HCT116 (cell line): ENCODE data around the gene RTL1. TPM values are rescaled to one million over a fixed set of nuclear protein-coding genes. Genes with fewer than 3 reads are reported as not detected.
A peak's percentile ranks its signal among the peaks of the same experiment; 100 is the strongest.

Source experiments
- ATAC-seq: fragments of 200-7000 bp; cut with Tn5 transposase; 2 replicates; pipeline ENCODE4 v1.9.1; 2020; ENCODE audit warnings: mild to moderate bottlenecking, moderate library complexity
- BruUV-seq: library from RNA; stranded (reverse); fragments of 400-500 nt; replicated peaks from 2 replicates; lab custom pipeline; 2021; lab: Mats Ljungman, UMichigan
- CTCF ChIA-PET: fragments of 300-600 bp; sonication (Branson Sonifier 250); formaldehyde crosslinking; loops from one replicate; lab custom pipeline; 2021; ENCODE audit warnings: antibody characterized with exemption; lab: Charles Lee
- POLR2A ChIA-PET: fragments of 300-600, 350-600 bp; sonication (Branson Sonifier 250); formaldehyde crosslinking; loops from one replicate; lab custom pipeline; 2021; ENCODE audit warnings: antibody characterized with exemption; lab: Charles Lee
- RAD21 ChIA-PET, 2 experiments: fragments of 300-600 bp; sonication (Branson Sonifier 250); formaldehyde crosslinking; loops; one replicate each; lab custom pipeline; 2023; ENCODE audit warnings: low total read pairs in 2 of 2; ENCODE audit not compliant: uncharacterized antibody in 2 of 2, unreplicated experiment in 2 of 2, low non-redundant PET in 1 of 2; lab: Charles Lee
- DNase-seq: peaks from one replicate; pipeline ENCODE4 v3.0.0-alpha.2; 2010; ENCODE audit warnings: low read depth, low spot score
- H2AFZ ChIP-seq: fragments of 200-600 bp; shearing (Covaris generic), sonication (generic); 2 replicates; pipeline ENCODE4 v1.6.1; 2017; ENCODE audit warnings: low read depth, mixed run types, mixed read lengths, antibody characterized with exemption, low read length; ENCODE audit not compliant: poor library complexity, severe bottlenecking
- H3K27ac ChIP-seq: 2 replicates; pipeline ENCODE4 v1.5.1; 2012; ENCODE audit warnings: low read depth, low read length
- H3K27me3 ChIP-seq: fragments of 200-600 bp; sonication (generic); 2 replicates; pipeline ENCODE4 v1.6.1; 2016; ENCODE audit warnings: mixed run types, low read length, mixed read lengths; ENCODE audit not compliant: insufficient read depth
- H3K36me3 ChIP-seq, 2 experiments: fragments of 200-500 bp in 1 of 2; fragments of 200-600 bp in 1 of 2; sonication (Bioruptor generic) in 1 of 2; sonication (generic) in 1 of 2; 2 replicates each; pipeline versions ENCODE4 v1.5.1 to v1.6.1; 2014 to 2016; ENCODE audit warnings: low read length in 2 of 2, inconsistent platforms in 1 of 2, mixed read lengths in 1 of 2, mixed run types in 1 of 2; ENCODE audit not compliant: insufficient read depth in 2 of 2, control insufficient read depth in 1 of 2
- H3K4me1 ChIP-seq, 2 experiments: fragments of 200-600 bp in 1 of 2; sonication (generic) in 1 of 2; 2 replicates each; pipeline versions ENCODE4 v1.5.1 to v1.6.1; 2012 to 2017; ENCODE audit warnings: low read length in 2 of 2, inconsistent platforms in 1 of 2, mild to moderate bottlenecking in 1 of 2, mixed read lengths in 1 of 2, mixed run types in 1 of 2, moderate library complexity in 1 of 2; ENCODE audit not compliant: insufficient read depth in 2 of 2, control insufficient read depth in 1 of 2
- H3K4me2 ChIP-seq: fragments of 200-600 bp; sonication (generic); 2 replicates; pipeline ENCODE4 v1.6.1; 2017; ENCODE audit warnings: mixed run types, low read length, mixed read lengths
- H3K4me3 ChIP-seq, 2 experiments: fragments of 200-600 bp in 1 of 2; sonication (generic) in 1 of 2; replicated peaks in 1 of 2; 2 replicates each; pipeline ENCODE4 v1.5.1; 2011 to 2016; ENCODE audit warnings: low read length in 2 of 2, control low read depth in 1 of 2, low read depth in 1 of 2, mild to moderate bottlenecking in 1 of 2, mixed read lengths in 1 of 2, mixed run types in 1 of 2
- H3K79me2 ChIP-seq: fragments of 200-600 bp; sonication (generic); 2 replicates; pipeline ENCODE4 v1.6.1; 2017; ENCODE audit warnings: mild to moderate bottlenecking, mixed run types, low read length, moderate library complexity, mixed read lengths; ENCODE audit not compliant: insufficient read depth
- H3K9ac ChIP-seq: fragments of 200-600 bp; sonication (generic); 2 replicates; pipeline ENCODE4 v1.6.1; 2016; ENCODE audit warnings: low read length, mixed read lengths
- H3K9me2 ChIP-seq: fragments of 200-600 bp; sonication (generic), shearing (Covaris generic); 2 replicates; pipeline ENCODE4 v1.6.1; 2017; ENCODE audit warnings: mixed run types, mild to moderate bottlenecking, moderate library complexity; ENCODE audit not compliant: insufficient read depth
- H3K9me3 ChIP-seq, 2 experiments: fragments of 200-500 bp in 1 of 2; fragments of 200-600 bp in 1 of 2; sonication (Bioruptor generic) in 1 of 2; sonication (generic) in 1 of 2; 2 replicates each; pipeline ENCODE4 v1.6.1; 2014 to 2017; ENCODE audit warnings: low read length in 2 of 2, mixed read lengths in 2 of 2, inconsistent platforms in 1 of 2, low read depth in 1 of 2, mild to moderate bottlenecking in 1 of 2, mixed run types in 1 of 2, moderate library complexity in 1 of 2; ENCODE audit not compliant: control insufficient read depth in 1 of 2, insufficient read depth in 1 of 2
- H4K20me1 ChIP-seq: fragments of 200-600 bp; sonication (generic), shearing (Covaris generic); 2 replicates; pipeline ENCODE4 v1.6.1; 2017; ENCODE audit warnings: mixed run types, mild to moderate bottlenecking, moderate library complexity; ENCODE audit not compliant: insufficient read depth
- CBX3 ChIP-seq: IDR thresholded peaks from 2 replicates; pipeline ENCODE4 v1.6.1; 2012; ENCODE audit warnings: low read depth
- CEBPB ChIP-seq: IDR thresholded peaks from 2 replicates; pipeline ENCODE4 v1.6.1; 2012; ENCODE audit warnings: low read depth
- CTCF ChIP-seq, 3 experiments: fragments of 200-600 bp in 1 of 3; sonication (generic) in 1 of 3; IDR thresholded peaks in 2 of 3; conservative IDR thresholded peaks in 1 of 3; 2 replicates each; pipeline ENCODE4 v1.5.1; 2012 to 2017; ENCODE audit warnings: low read depth in 2 of 3, low read length in 2 of 3, antibody characterized with exemption in 1 of 3, borderline replicate concordance in 1 of 3, control low read depth in 1 of 3, mild to moderate bottlenecking in 1 of 3, mixed read lengths in 1 of 3, mixed run types in 1 of 3, moderate library complexity in 1 of 3; ENCODE audit not compliant: insufficient read depth in 1 of 3
- EGR1 ChIP-seq: IDR thresholded peaks from 2 replicates; pipeline ENCODE4 v1.6.1; 2012; ENCODE audit warnings: low read depth
- ELF1 ChIP-seq: IDR thresholded peaks from 2 replicates; pipeline ENCODE4 v1.6.1; 2012; ENCODE audit warnings: low read depth, borderline replicate concordance
- EZH2 ChIP-seq: fragments of 200-600 bp; sonication (generic); IDR thresholded peaks from 2 replicates; pipeline ENCODE4 v1.6.1; 2017; ENCODE audit warnings: antibody characterized with exemption, mixed run types
- EZH2phosphoT487 ChIP-seq: fragments of 200-600 bp; IDR thresholded peaks from 2 replicates; pipeline ENCODE4 v1.6.1; 2018; ENCODE audit warnings: antibody characterized with exemption, borderline replicate concordance
- FOSL1 ChIP-seq: IDR thresholded peaks from 2 replicates; pipeline ENCODE4 v1.6.1; 2012; ENCODE audit warnings: low read depth
- JUND ChIP-seq: IDR thresholded peaks from 2 replicates; pipeline ENCODE4 v1.6.1; 2012
- RAD21 ChIP-seq: IDR thresholded peaks from 2 replicates; pipeline ENCODE4 v1.6.1; 2012; ENCODE audit warnings: low read depth, mild to moderate bottlenecking
- REST ChIP-seq: IDR thresholded peaks from 2 replicates; pipeline ENCODE4 v1.6.1; 2012; ENCODE audit warnings: low read depth
- SP1 ChIP-seq: IDR thresholded peaks from 2 replicates; pipeline ENCODE4 v1.6.1; 2012; ENCODE audit warnings: low read depth
- SRF ChIP-seq: IDR thresholded peaks from 2 replicates; pipeline ENCODE4 v1.6.1; 2012; ENCODE audit warnings: low read depth
- TCF7L2 ChIP-seq: IDR thresholded peaks from 2 replicates; pipeline ENCODE4 v1.7.0; 2011; ENCODE audit warnings: borderline replicate concordance, inconsistent platforms; ENCODE audit not compliant: insufficient read depth, insufficient read length; ENCODE audit errors: extremely low read depth
- ZNF274 ChIP-seq: fragments of 200-500 bp; sonication (Bioruptor generic); IDR thresholded peaks from 2 replicates; pipeline ENCODE4 v1.6.1; 2014; ENCODE audit warnings: mild to moderate bottlenecking, low read depth, low read length, inconsistent platforms
- intact Hi-C: fragments of 100-400 bp; cut with micrococcal nuclease; formaldehyde crosslinking; loops from 2 replicates; pipeline ENCODE4 v1.10.0; 2022
- total RNA-seq: library from RNA; stranded (reverse); gene quantifications from one replicate; pipeline ENCODE4 v1.2.1, GENCODE V29; 2021; ENCODE audit not compliant: unreplicated experiment
- TF ChIP-seq, protein P1 (sequence below): IDR thresholded peaks from 2 replicates; pipeline ENCODE4 v1.6.1; 2011; ENCODE audit warnings: mild to moderate bottlenecking, low read length, moderate library complexity; ENCODE audit not compliant: insufficient replicate concordance; ENCODE audit errors: extremely low read depth

RTL1 gene
- total RNA-seq, 1 experiment from 2014 or later = not detected

DNA sequence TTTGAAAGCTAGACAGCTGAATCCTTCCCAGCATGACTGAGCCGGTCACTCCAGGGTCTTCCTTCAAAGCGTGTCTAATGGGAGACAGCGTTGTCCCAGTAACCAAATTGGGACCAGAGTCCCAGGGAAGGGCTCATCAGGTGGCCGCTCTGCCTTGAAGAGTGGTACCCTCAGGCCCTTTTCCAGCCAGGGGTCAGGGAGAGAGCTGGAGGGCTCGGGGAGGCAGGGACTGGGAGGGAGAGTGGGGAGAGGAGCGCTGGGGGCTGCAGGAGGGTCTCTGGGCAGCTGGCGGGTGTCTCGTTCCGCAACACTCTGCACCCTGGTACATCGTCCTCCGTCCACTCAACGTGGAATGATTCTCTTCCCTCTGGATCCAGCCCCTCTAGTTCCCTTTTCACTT lies 1.6 kb upstream of the RTL1 start (continued):
- TF ChIP-seq, protein P1, sequence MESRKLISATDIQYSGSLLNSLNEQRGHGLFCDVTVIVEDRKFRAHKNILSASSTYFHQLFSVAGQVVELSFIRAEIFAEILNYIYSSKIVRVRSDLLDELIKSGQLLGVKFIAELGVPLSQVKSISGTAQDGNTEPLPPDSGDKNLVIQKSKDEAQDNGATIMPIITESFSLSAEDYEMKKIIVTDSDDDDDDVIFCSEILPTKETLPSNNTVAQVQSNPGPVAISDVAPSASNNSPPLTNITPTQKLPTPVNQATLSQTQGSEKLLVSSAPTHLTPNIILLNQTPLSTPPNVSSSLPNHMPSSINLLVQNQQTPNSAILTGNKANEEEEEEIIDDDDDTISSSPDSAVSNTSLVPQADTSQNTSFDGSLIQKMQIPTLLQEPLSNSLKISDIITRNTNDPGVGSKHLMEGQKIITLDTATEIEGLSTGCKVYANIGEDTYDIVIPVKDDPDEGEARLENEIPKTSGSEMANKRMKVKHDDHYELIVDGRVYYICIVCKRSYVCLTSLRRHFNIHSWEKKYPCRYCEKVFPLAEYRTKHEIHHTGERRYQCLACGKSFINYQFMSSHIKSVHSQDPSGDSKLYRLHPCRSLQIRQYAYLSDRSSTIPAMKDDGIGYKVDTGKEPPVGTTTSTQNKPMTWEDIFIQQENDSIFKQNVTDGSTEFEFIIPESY = no peak
- TF ChIP-seq TCF7L2 = no peak
- no peak for TF ChIP-seq ZNF274
- no peak for TF ChIP-seq SRF

DNA sequence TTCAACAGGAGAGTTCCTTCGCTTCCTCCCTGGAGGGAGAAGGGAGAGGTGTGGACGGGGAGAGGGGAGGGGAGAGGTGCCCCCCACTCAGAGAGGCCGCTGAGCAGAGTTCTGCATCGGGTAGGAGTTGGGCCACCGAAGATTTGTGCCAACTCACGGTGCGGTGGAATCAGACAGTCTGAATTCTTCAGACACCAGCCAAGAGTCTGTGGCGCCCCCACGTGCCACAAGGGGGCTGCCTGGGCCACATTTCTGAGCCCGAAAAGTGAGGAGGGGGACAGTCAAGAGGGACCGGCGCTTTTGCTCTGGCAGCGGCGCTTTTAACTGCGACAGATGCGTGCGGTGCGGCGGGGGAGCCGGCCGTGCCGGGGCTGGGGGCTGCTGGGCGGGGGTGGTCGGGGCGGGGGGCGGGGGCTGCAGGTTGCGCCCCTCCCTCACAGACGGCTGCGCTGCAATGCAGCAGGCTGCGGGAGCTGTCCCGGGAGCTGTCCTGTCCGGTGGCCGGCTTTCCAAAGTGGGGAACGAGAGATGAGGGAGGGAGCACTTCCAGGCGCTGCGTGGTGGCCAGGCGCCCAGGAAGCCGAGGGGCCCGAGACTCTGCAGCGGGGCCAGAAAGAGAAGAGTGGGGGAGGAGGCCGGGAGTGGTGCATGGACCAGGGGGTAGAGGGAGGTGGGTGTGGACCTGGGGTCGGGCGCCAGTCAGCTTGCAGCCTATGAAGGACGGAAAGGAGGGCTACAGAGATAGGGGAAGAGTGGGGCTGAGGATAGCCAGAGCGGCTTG lies 975 bp upstream of the RTL1 start:
- no TSS peak for BruUV-seq
- CTCF ChIA-PET = no interaction called here
- DNase-seq (no peak), ATAC-seq (no peak)
- no peaks in the 10 kb centered on the region for H3K9me3 ChIP-seq
- H3K4me2 ChIP-seq = no peak overlapping the region
- no peak overlapping the region for H3K9ac ChIP-seq
- POLR2A ChIA-PET = no interaction called here
- no peak overlapping the region for H2AFZ ChIP-seq
- no peaks in the 10 kb centered on the region for H3K9me2 ChIP-seq
- no peak overlapping the region for H3K27ac ChIP-seq
- intact Hi-C loops = loop anchor here (2.0 to 10.0 kb wide), 2 partner anchors 180 to 490 kb away; no protein-coding TSS in a partner anchor
- H3K79me2 ChIP-seq = no peaks in the 10 kb centered on the region
- H4K20me1 ChIP-seq = no peaks in the 10 kb centered on the region
- no peak overlapping the region for H3K4me3 ChIP-seq
- peaks cover 0 to 7% of the 10 kb centered on the region in 2 experiments; a peak in 1 of 4 replicates for H3K4me1 ChIP-seq
- no peaks in the 10 kb centered on the region for H3K36me3 ChIP-seq
- 0 out of 2 replicates have a peak, but pooled peaks cover 6% of the 10 kb centered on the region for H3K27me3 ChIP-seq
- RAD21 ChIA-PET = no interaction called here
- TF ChIP-seq ZNF274 = no peak
- TF ChIP-seq EGR1 = no peak
- TF ChIP-seq FOSL1 = no peak
- TF ChIP-seq TCF7L2 = no peak
- no peak for TF ChIP-seq SP1
- no peak for TF ChIP-seq EZH2phosphoT487
- TF ChIP-seq CEBPB = no peak
- TF ChIP-seq CTCF (IDR thresholded peaks at IDR 0.05 in 2 of 3, conservative IDR thresholded peaks at IDR 0.05 in 1 of 3; ENCODE audit: borderline replicate concordance in 1 of 3, insufficient read depth in 1 of 3, low read depth in 2 of 3, low read length in 2 of 3) = peak; percentile 38 to 49 (median 43); a peak in 5 of 6 replicates
- TF ChIP-seq ELF1 = no peak
- no peak for TF ChIP-seq SRF
- TF ChIP-seq CBX3 = no peak
- no peak for TF ChIP-seq REST
- no peak for TF ChIP-seq JUND
- TF ChIP-seq EZH2 = no peak
- peak; percentile 59 for TF ChIP-seq RAD21
